HG03439 (cell line): Measurements from ENCODE around the gene CNOT11.

Source experiments
- ATAC-seq: cut with Tn5 transposase; IDR thresholded peaks from one replicate; pipeline ENCODE4 v1.9.1; 2021; ENCODE audit warnings: mild to moderate bottlenecking, moderate library complexity; ENCODE audit not compliant: unreplicated experiment

Gene CNOT11

DNA sequence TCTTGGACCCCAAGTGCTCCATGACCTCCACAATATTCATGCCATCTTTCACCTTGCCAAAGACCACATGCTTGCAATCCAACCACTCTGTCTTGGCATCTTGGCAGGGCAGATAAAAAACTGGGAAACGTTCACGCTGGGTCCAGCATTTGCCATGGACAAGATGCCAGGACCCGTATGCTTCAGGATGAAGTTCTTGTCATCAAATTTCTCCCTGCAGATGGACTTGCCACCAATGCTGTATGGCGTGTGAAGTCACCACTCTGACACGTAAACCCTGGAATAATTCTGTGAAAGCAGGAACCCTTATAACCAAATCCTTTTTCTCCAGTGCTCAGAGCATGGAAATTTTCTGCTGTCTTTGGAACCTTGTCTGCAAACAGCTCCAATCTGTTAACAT, 21.5 kb downstream of the CNOT11 start:
- no peak for ATAC-seq

DNA sequence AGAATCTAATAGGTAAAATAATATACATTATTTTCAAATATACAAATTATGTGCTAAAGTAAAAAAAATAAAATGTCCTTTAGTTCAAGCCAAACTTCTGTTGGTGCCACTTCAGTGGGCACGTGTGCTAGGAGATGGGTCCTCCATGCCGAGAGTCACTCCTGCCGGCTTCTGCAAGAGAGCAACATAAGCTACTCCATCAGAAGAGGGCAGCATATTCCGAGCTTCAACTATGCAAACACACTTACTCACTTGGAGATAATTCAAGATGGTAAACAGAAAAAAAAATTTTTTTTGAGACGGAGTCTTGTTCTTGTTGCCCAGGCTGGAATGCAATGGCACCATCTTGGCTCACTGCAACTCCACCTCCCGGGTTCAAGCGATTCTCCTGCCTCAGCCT, 24.4 kb downstream of the CNOT11 start:
- no peak for ATAC-seq

DNA sequence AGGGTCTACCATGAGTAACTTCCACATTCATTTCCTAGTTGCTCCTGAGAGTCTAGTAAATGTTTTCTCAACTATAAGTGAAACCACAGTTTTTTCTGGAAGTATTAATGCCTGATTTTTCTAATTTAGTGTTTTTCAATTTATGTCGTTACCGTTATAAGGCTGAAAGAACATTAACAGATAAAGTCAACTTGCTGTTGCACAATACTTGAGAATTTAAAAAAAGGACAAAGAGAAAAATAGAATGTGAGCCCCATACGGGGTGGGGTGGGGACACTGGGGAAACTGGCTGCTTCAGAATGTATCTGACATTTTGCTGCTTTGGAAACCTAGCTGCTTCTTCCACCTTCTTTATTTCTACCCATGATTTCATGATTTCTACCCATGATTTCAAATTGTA, 26.2 kb downstream of the CNOT11 start:
- ATAC-seq, result no peak

DNA sequence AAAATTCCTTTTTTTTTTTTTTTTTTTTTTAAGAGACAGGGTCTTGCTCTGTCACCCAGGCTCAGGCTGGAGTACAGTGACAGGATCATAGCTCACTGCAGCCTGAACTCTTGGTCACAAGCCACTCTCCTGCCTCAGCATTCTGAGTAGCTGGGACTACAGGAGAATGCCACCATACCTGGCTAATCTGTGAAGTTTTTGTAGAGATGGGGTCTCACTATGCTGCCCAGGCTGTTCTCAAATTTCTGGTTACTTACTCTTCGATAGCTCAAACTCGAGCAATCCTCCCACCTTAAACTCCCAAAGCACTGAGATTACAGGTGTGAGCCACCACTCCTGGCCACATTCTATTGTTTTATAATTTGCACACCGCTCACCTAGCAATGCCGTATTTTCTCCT, 28.8 kb downstream of the CNOT11 start:
- ATAC-seq, result no peak

DNA sequence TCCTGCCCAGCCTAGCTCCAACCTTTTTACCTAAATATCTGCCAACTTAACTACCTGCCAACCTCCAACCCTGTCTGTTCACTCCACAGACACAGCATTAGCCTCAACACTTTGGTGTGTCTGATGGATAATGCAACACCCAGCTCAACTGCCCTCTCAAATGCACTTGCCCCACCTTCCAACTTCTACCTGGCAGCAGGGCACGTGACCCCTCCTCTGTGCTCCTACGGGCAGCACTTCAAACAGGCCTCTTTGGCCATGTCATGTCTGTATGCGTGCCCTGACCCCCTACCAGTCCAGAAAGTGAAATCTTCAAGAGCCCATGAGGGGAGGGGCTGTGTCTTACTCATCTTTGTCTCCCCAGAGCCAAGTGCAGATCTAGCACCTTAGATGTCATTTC, 30.3 kb downstream of the CNOT11 start:
- no peak for ATAC-seq

DNA sequence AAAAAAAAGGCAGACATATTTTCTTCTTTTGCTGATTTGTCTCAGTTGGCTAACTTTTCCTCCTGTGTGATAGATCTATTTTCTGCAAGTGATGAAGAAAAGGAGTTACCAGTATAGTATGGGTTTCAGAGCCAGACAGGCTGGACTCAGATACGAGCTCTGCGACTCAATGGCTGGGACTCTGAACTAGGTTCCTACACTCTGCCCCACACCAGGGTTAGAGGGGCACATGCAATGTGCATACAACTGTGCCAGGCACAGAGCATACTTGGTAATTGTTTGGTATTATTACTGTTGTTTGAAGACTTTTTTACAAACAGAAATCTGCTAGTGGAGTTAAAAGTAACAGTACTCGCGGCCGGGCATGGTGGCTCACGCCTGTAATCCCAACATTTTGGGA, 34.0 kb downstream of the CNOT11 start:
- ATAC-seq, result no peak

DNA sequence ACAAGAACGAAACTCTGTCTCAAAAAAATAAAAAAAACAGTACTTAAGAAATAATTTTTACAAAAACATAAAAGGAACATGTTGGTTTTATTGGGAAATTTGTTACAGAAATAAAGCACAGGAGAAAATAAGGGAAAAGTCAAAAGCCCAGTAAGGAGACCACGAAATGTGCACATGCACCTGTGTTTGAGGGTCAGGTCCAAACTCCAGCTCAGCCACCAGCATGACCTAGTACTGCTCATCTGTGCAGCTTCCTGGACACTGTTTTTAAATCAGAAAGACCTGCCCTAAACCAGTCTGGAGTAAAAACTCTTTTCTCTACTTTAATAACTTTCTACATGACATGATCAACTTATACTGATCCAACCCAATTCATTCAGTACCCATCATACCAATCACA, 34.6 kb downstream of the CNOT11 start:
- ATAC-seq, result no peak

- no peak for ATAC-seq
Observed at GRCh38 chr2:101290711-101291110, 38.0 kb downstream of the CNOT11 start.

GRCh38 chr2:101291973-101292372, 39.3 kb downstream of the CNOT11 start:
- ATAC-seq, result no peak

DNA sequence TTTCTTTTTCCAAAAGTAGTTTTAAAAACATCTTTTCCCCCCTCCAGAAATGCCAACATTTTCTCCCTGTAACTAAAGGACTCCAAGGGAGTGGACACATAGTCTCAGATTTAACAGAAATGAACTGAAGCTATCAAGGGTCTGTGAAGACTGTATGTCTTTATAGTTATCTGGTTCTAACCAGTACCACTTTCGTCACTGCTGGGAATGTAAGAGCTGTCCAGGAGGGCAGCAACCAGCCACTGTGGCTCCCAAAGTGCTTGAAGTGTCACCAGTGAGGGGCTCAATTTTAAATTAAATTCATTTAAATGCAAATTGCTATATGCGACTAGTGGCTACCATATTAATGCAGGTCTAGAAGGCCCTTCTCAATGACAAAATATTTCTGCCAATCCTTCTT, 40.9 kb downstream of the CNOT11 start:
- ATAC-seq, result no peak

DNA sequence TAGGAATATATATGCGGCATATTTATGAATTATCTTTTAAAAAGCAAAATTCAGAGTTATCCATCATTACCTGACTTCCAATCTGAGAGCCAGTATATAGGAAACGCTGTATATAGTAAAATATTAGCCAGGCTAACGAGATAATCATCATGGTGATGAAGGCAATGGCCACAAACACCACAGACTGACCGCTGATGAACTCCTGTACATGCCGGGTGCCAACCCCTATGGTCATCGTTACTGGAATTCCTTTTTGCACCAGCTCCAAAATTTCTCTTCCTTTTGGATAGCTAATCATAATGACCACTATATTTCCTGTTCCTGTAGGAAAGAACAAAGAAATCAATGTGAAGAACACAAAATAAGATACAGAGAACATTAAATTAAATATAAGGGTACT, 42.2 kb downstream of the CNOT11 start:
- no peak for ATAC-seq

- ATAC-seq, result no peak
Observed at GRCh38 chr2:101295895-101296294, 43.2 kb downstream of the CNOT11 start.

- ATAC-seq, result no peak
Observed at GRCh38 chr2:101296371-101296770, 43.7 kb downstream of the CNOT11 start.

DNA sequence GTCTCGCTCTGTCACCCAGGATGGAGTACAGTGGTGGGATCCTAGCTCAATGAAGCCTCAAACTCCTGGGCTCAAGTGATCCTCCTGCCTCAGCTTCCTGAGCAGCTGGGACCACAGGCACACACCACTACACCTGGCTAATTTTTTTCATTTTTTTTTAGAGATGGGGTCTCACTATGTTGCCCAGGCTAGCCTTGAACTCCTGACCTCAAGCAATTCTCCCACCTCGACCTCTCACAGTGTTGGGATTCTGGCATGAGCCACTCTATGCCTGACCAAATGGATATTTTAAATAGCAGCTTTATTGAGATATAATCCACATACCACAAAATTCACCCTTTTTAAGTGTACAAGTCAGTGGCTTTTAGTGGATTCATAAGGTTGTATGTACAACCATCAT, 44.7 kb downstream of the CNOT11 start:
- ATAC-seq, result no peak

- no peak for ATAC-seq
Observed at GRCh38 chr2:101299604-101300003, 46.9 kb downstream of the CNOT11 start.

- ATAC-seq, result no peak
Observed at GRCh38 chr2:101300164-101300563, 47.5 kb downstream of the CNOT11 start.

DNA sequence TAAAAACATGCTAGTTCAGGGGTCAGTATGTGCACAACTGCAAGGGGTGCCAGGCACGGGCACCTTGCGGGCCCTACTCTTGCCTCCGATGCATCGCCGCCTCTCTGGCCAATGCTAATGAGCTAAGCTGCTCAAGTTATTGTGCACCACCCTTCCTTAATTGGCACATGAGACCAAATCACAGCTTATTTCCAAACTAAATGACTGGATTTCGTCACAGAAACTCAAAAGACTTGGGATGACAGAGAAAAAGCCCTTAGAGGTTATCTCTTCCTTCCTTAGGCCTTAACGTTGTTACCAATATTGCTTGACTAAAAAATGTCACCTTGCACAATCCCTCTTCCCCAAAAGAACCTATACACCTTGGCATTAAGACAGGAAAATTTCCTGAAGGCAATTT, 48.1 kb downstream of the CNOT11 start:
- ATAC-seq, result no peak

GRCh38 chr2:101302016-101302415, 49.3 kb downstream of the CNOT11 start:
- no peak for ATAC-seq

GRCh38 chr2:101303688-101304087, 51.0 kb downstream of the CNOT11 start:
- ATAC-seq, result no peak

- ATAC-seq, result no peak
Observed at GRCh38 chr2:101305035-101305434, 52.3 kb downstream of the CNOT11 start.

DNA sequence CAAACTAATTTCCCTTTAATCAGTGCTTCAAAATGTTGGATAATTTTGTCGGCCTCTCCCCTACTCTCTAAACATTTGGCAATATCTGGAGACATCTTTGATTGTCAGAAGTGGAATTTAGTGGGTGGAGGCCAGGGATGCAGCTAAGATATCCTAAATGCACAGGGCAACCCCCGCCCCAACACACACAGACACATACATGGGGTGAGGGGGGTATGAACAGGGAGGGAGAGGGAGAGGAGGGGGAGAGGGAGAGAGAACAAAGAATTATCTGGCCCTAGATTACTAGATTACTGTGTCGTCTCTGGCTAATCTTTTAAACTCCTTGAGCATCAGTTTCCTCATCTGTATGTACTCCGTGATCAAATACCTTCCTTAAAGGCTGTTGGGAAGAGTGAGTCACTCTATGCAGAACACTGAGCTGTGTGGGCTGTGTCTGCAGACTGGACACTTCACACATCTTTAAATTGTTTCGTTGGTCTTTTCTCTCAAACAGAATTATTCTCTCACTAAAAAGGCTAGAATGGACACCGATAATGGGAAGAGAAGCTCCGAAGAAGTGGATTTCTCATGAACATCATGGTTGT, 52.9 kb downstream of the CNOT11 start:
- ATAC-seq, result no peak

- ATAC-seq, result peak; percentile 0
Observed at GRCh38 chr2:101306410-101306809, 53.7 kb downstream of the CNOT11 start.

GRCh38 chr2:101307503-101307902, 54.8 kb downstream of the CNOT11 start:
- no peak for ATAC-seq
